SK-N-SH (cell line): ENCODE measurements around the gene CEP131. TPM values are rescaled to one million over a fixed set of nuclear protein-coding genes. Genes with fewer than 3 reads are reported as not detected.

ENCODE experiments used
- CTCF ChIA-PET: fragments of 300-600, 350-600 bp; formaldehyde crosslinking; extraction: SDS; loops from one replicate; lab custom pipeline; 2021; lab: Yijun Ruan, JAX
- POLR2A ChIA-PET: fragments of 350-600 bp; sonication (Branson Sonifier 250); formaldehyde crosslinking; extraction: SDS; loops from one replicate; lab custom pipeline; 2020; ENCODE audit warnings: antibody characterized with exemption, inconsistent platforms; lab: Yijun Ruan, JAX
- DNase-seq: peaks from one replicate; pipeline ENCODE4 v3.0.0; 2012
- H2AFZ ChIP-seq: fragments of 200-600 bp; sonication (generic); 2 replicates; pipeline ENCODE4 v1.8.1; 2016; ENCODE audit warnings: antibody characterized with exemption, mild to moderate bottlenecking, low read depth
- H3F3A ChIP-seq: fragments of 200-600 bp; sonication (generic); replicated peaks from 2 replicates; pipeline ENCODE3; 2016; ENCODE audit warnings: antibody characterized with exemption, mild to moderate bottlenecking; ENCODE audit not compliant: insufficient read depth
- H3K27ac ChIP-seq, 2 experiments: fragments of 200-500 bp in 1 of 2; fragments of 200-600 bp in 1 of 2; sonication (Bioruptor generic) in 1 of 2; sonication (generic), shearing (Covaris generic) in 1 of 2; 2 replicates each; pipeline versions ENCODE4 v1.5.1 to v1.6.1; 2014 to 2016; ENCODE audit warnings: low read depth in 2 of 2, inconsistent platforms in 1 of 2, low read length in 1 of 2, mild to moderate bottlenecking in 1 of 2, mixed read lengths in 1 of 2
- H3K27me3 ChIP-seq: fragments of 200-600 bp; sonication (generic), shearing (Covaris generic); 2 replicates; pipeline ENCODE4 v1.6.1; 2016; ENCODE audit warnings: mixed run types; ENCODE audit not compliant: insufficient read depth
- H3K36me3 ChIP-seq, 2 experiments: fragments of 200-500 bp in 1 of 2; fragments of 200-600 bp in 1 of 2; sonication (Bioruptor generic) in 1 of 2; sonication (generic) in 1 of 2; replicated peaks in 1 of 2; 2 replicates each; pipeline versions ENCODE3 to v1.5.1; 2014 to 2016; ENCODE audit warnings: low read length in 1 of 2, mild to moderate bottlenecking in 1 of 2; ENCODE audit not compliant: insufficient read depth in 2 of 2, control insufficient read depth in 1 of 2
- H3K4me1 ChIP-seq, 2 experiments: fragments of 200-500 bp in 1 of 2; fragments of 200-600 bp in 1 of 2; sonication (Bioruptor generic) in 1 of 2; sonication (generic), shearing (Covaris generic) in 1 of 2; 2 replicates each; pipeline versions ENCODE4 v1.5.1 to v1.6.1; 2014 to 2016; ENCODE audit warnings: low read depth in 1 of 2, low read length in 1 of 2, mixed run types in 1 of 2; ENCODE audit not compliant: insufficient read depth in 2 of 2, control insufficient read depth in 1 of 2
- H3K4me2 ChIP-seq: fragments of 200-600 bp; sonication (generic), shearing (Covaris generic); 2 replicates; pipeline ENCODE4 v1.6.1; 2017; ENCODE audit warnings: mixed run types
- H3K4me3 ChIP-seq, 2 experiments: fragments of 200-500 bp in 1 of 2; fragments of 200-600 bp in 1 of 2; sonication (Bioruptor generic) in 1 of 2; sonication (generic), shearing (Covaris generic) in 1 of 2; 2 replicates each; pipeline versions ENCODE4 v1.5.1 to v1.8.1; 2014 to 2016; ENCODE audit warnings: low read depth in 2 of 2, inconsistent platforms in 1 of 2, low read length in 1 of 2, mild to moderate bottlenecking in 1 of 2, mixed read lengths in 1 of 2, moderate library complexity in 1 of 2
- H3K79me2 ChIP-seq: fragments of 200-600 bp; sonication (generic); 2 replicates; pipeline ENCODE4 v1.8.1; 2017; ENCODE audit warnings: mild to moderate bottlenecking; ENCODE audit not compliant: insufficient read depth
- H3K9ac ChIP-seq: fragments of 200-600 bp; sonication (generic); 2 replicates; pipeline ENCODE4 v1.6.1; 2017; ENCODE audit warnings: mixed run types
- H3K9me2 ChIP-seq: fragments of 200-600 bp; sonication (generic); 2 replicates; pipeline ENCODE4 v1.6.1; 2017; ENCODE audit warnings: mixed run types
- H3K9me3 ChIP-seq: fragments of 200-600 bp; sonication (generic); 2 replicates; pipeline ENCODE4 v1.6.1; 2017; ENCODE audit warnings: mixed run types, mild to moderate bottlenecking, moderate library complexity
- H4K20me1 ChIP-seq: fragments of 200-600 bp; sonication (generic); 2 replicates; pipeline ENCODE4 v1.6.1; 2017; ENCODE audit warnings: mild to moderate bottlenecking, mixed run types; ENCODE audit not compliant: insufficient read depth
- CHD2 ChIP-seq: fragments of 150-350 bp; IDR thresholded peaks from 2 replicates; pipeline ENCODE4 v1.6.1; 2018; ENCODE audit warnings: low read length; ENCODE audit not compliant: partially characterized antibody
- ELF1 ChIP-seq: IDR thresholded peaks from 2 replicates; pipeline ENCODE4 v1.4.0; 2012
- EP300 ChIP-seq, 2 experiments: IDR thresholded peaks; 2 replicates each; pipeline versions ENCODE4 v1.4.0 to v1.6.1; 2012; ENCODE audit warnings: borderline replicate concordance in 1 of 2, low read depth in 1 of 2, low read length in 1 of 2
- EZH2phosphoT487 ChIP-seq: fragments of 200-600 bp; sonication (generic); IDR thresholded peaks from 2 replicates; pipeline ENCODE4 v1.6.1; 2017; ENCODE audit warnings: low read depth, mixed run types, mild to moderate bottlenecking, antibody characterized with exemption, moderate library complexity, borderline replicate concordance
- FOSL2 ChIP-seq: IDR thresholded peaks from 2 replicates; pipeline ENCODE4 v1.4.0; 2012; ENCODE audit warnings: low read depth, mild to moderate bottlenecking, moderate library complexity, borderline replicate concordance
- GATA2 ChIP-seq: sonication (generic); formaldehyde crosslinking; IDR thresholded peaks from 2 replicates; pipeline ENCODE4 v1.5.0; 2020; ENCODE audit warnings: mild to moderate bottlenecking, missing genetic modification reagents
- JUND ChIP-seq: IDR thresholded peaks from 2 replicates; pipeline ENCODE4 v1.4.0; 2012
- MEF2A ChIP-seq: IDR thresholded peaks from 2 replicates; pipeline ENCODE4 v1.4.0; 2012; ENCODE audit warnings: low read depth, borderline replicate concordance
- NFIC ChIP-seq: IDR thresholded peaks from 2 replicates; pipeline ENCODE4 v1.4.0; 2012; ENCODE audit warnings: borderline replicate concordance
- NRF1 ChIP-seq: IDR thresholded peaks from 2 replicates; pipeline ENCODE4 v1.6.1; 2012; ENCODE audit warnings: low read depth, mild to moderate bottlenecking, low read length
- RAD21 ChIP-seq: IDR thresholded peaks from 2 replicates; pipeline ENCODE4 v1.6.1; 2012; ENCODE audit warnings: mild to moderate bottlenecking, low read length
- RCOR1 ChIP-seq: fragments of 150-350 bp; IDR thresholded peaks from 2 replicates; pipeline ENCODE4 v1.6.1; 2017; ENCODE audit warnings: antibody characterized with exemption, low read length
- RFX5 ChIP-seq: IDR thresholded peaks from 2 replicates; pipeline ENCODE4 v1.6.1; 2012; ENCODE audit warnings: mild to moderate bottlenecking, improper control_type of control experiment, low read length
- SIN3A ChIP-seq: IDR thresholded peaks from 2 replicates; pipeline ENCODE4 v1.6.1; 2012; ENCODE audit warnings: low read depth, mild to moderate bottlenecking, low read length, moderate library complexity, borderline replicate concordance
- TAF1 ChIP-seq: IDR thresholded peaks from 2 replicates; pipeline ENCODE4 v1.6.1; 2012; ENCODE audit warnings: low read depth, mild to moderate bottlenecking, low read length, moderate library complexity, borderline replicate concordance
- USF1 ChIP-seq: IDR thresholded peaks from 2 replicates; pipeline ENCODE4 v1.4.0; 2012; ENCODE audit warnings: low read depth, borderline replicate concordance
- USF2 ChIP-seq: fragments of 150-350 bp; IDR thresholded peaks from 2 replicates; pipeline ENCODE4 v1.6.1; 2017; ENCODE audit warnings: antibody characterized with exemption, low read length, low read depth, borderline replicate concordance
- ZBTB33 ChIP-seq: IDR thresholded peaks from 2 replicates; pipeline ENCODE4 v1.4.0; 2012; ENCODE audit warnings: low read depth, borderline replicate concordance
- WGBS: methylation state at CpG from one replicate; pipeline ENCODE4 v1.1.6; 2017; ENCODE audit warnings: low lambda C conversion rate; 5-methylcytosine and 5-hydroxymethylcytosine counted together
- polyA plus RNA-seq, 3 experiments: library from polyadenylated mRNA; depleted of rRNA; stranded (reverse); fragments of >200 nt; gene quantifications; 2 replicates each; pipeline ENCODE4 v1.2.3, GENCODE V29; 2012

CEP131 gene
- polyA plus RNA-seq, 1 of the 3 experiments (the other 2 are of a cell fraction): 34.8 TPM

- Histone ChIP-seq H3K27me3 (no peaks in the 10 kb centered on the region), H2AFZ (no peak overlapping the region), H3K79me2 (no peaks in the 10 kb centered on the region), H3F3A (peaks cover 5% of the 10 kb centered on the region), H3K4me2 (no peak overlapping the region), H3K27ac (no peak overlapping the region), H3K4me1 (peaks cover 0 to 7% of the 10 kb centered on the region in 2 experiments; a peak in 1 of 4 replicates), H3K9ac (no peak overlapping the region), H3K9me2 (no peaks in the 10 kb centered on the region), H3K9me3 (no peaks in the 10 kb centered on the region), H3K36me3 (no peaks in the 10 kb centered on the region), H4K20me1 (no peaks in the 10 kb centered on the region), H3K4me3 (no peak overlapping the region)
- ChIA-PET POLR2A (no interaction called here), CTCF (interaction anchor here (1.2 to 3.6 kb wide), 3 partner anchors 19 to 40 kb away, joined by 5 to 18 read pairs (median 9); no protein-coding TSS in a partner anchor)
- WGBS: 83% methylated on average over 19 of the region's 19 CpGs
- TF ChIP-seq TAF1 (no peak), NRF1 (no peak), ELF1 (no peak), USF2 (no peak), GATA2 (CRISPR knock-in tag) (no peak), FOSL2 (no peak), SIN3A (no peak), ZBTB33 (no peak), MEF2A (no peak), EZH2phosphoT487 (no peak), RAD21 (no peak), EP300 (IDR thresholded peaks at IDR 0.05; ENCODE audit: borderline replicate concordance in 1 of 2, low read depth in 1 of 2, low read length in 1 of 2) (no peak), JUND (no peak), USF1 (no peak), RCOR1 (no peak), CHD2 (no peak), NFIC (no peak), RFX5 (no peak)
- no peak for DNase-seq
These were observed 41.0 kb downstream of the CEP131 start for GRCh38 chr17:81181811-81182185.
